ENCODE data around the gene ATP6V0E2.

DNA sequence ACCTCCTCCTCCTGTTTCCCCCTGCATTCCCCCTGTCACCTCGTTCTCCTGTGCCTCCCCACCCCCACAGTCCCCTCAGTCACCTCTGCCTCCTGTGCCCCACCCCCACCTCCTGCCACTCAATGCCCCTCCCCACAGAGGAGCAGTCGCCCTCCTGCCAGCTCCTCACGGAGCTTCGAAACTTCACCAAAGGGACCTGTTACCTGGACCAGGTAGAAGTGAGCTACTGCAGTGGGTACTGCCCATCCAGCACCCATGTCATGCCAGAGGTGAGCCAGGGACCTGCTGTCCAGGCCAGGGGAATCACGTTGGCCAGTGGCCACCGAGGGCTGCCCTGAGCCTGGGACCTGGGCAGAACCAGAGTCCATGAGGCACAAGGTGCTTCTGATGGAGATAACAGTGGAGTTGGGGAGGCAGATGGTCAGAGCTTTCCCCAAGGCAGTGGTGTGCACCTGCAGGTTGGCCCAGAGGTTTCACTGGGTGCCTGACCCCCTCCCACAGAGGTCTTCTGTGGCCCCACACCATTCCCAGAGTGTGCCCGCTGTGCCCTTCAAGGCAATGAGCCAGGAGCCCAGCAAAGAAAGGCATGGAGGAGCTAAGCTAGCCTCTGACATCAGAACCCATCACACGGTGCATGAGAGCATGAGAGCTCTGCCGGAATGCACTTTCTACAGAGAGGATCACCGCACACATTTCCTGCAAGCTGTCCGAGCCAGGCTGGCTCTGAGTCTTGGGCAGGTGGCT is 42.6 kb upstream of the ATP6V0E2 start:
- TF ChIP-seq, protein P1, sequence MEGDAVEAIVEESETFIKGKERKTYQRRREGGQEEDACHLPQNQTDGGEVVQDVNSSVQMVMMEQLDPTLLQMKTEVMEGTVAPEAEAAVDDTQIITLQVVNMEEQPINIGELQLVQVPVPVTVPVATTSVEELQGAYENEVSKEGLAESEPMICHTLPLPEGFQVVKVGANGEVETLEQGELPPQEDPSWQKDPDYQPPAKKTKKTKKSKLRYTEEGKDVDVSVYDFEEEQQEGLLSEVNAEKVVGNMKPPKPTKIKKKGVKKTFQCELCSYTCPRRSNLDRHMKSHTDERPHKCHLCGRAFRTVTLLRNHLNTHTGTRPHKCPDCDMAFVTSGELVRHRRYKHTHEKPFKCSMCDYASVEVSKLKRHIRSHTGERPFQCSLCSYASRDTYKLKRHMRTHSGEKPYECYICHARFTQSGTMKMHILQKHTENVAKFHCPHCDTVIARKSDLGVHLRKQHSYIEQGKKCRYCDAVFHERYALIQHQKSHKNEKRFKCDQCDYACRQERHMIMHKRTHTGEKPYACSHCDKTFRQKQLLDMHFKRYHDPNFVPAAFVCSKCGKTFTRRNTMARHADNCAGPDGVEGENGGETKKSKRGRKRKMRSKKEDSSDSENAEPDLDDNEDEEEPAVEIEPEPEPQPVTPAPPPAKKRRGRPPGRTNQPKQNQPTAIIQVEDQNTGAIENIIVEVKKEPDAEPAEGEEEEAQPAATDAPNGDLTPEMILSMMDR (IDR thresholded peaks at IDR 0.05), result no peak
- TF ChIP-seq POLR2A (IDR thresholded peaks at IDR 0.05), result no peak

All from right lobe of liver (tissue), 4 donors.